DND-41 (cell line): ENCODE measurements around the gene P2RX2.
A peak's percentile ranks its signal among the peaks of the same experiment; 100 is the strongest.

Experiments used
- ATAC-seq: fragments of 200-7000 bp; cut with Tn5 transposase; 3 replicates; pipeline ENCODE4 v1.9.1; 2021; ENCODE audit warnings: low read depth; ENCODE audit not compliant: insufficient read depth
- DNase-seq: peaks from one replicate; pipeline ENCODE4 v3.0.0-alpha.2; 2020
- H2AFZ ChIP-seq: 2 replicates; pipeline ENCODE4 v1.6.0; 2012; ENCODE audit warnings: low read depth, low read length
- H3K27ac ChIP-seq: 2 replicates; pipeline ENCODE4 v1.5.1; 2012; ENCODE audit warnings: low read length, inconsistent platforms
- H3K27me3 ChIP-seq: fragments of 200-600 bp; sonication (generic); 2 replicates; pipeline ENCODE4 v1.6.0; 2012; ENCODE audit warnings: low read length, mild to moderate bottlenecking, inconsistent platforms; ENCODE audit not compliant: insufficient read depth, poor library complexity
- H3K36me3 ChIP-seq: 2 replicates; pipeline ENCODE4 v1.5.1; 2012; ENCODE audit warnings: low read length, inconsistent platforms; ENCODE audit not compliant: insufficient read depth
- H3K4me1 ChIP-seq: 2 replicates; pipeline ENCODE4 v1.5.1; 2012; ENCODE audit warnings: mild to moderate bottlenecking, low read length; ENCODE audit not compliant: insufficient read depth
- H3K4me2 ChIP-seq: 2 replicates; pipeline ENCODE4 v1.6.0; 2012; ENCODE audit warnings: mild to moderate bottlenecking, moderate library complexity, low read length, inconsistent platforms; ENCODE audit not compliant: insufficient read depth
- H3K4me3 ChIP-seq, 2 experiments: fragments of 200-600 bp in 1 of 2; shearing (Covaris generic) in 1 of 2; 2 replicates each; pipeline ENCODE4 v1.5.1; 2012 to 2016; ENCODE audit warnings: inconsistent platforms in 2 of 2, low read length in 2 of 2, mild to moderate bottlenecking in 2 of 2, low read depth in 1 of 2, moderate library complexity in 1 of 2
- H3K79me2 ChIP-seq: 2 replicates; pipeline ENCODE4 v1.6.0; 2012; ENCODE audit warnings: low read length, inconsistent platforms; ENCODE audit not compliant: insufficient read depth
- H3K9ac ChIP-seq: 2 replicates; pipeline ENCODE4 v1.6.0; 2012; ENCODE audit warnings: low read depth, mild to moderate bottlenecking, inconsistent platforms, low read length, moderate library complexity
- H3K9me3 ChIP-seq: 2 replicates; pipeline ENCODE4 v1.5.1; 2012; ENCODE audit warnings: low read length, moderate library complexity, mild to moderate bottlenecking, inconsistent platforms; ENCODE audit not compliant: insufficient read depth, severe bottlenecking
- H4K20me1 ChIP-seq: 2 replicates; pipeline ENCODE4 v1.6.0; 2012; ENCODE audit warnings: low read length; ENCODE audit not compliant: insufficient read depth
- EZH2 ChIP-seq: IDR thresholded peaks from 3 replicates; pipeline ENCODE4 v1.6.1; 2012; ENCODE audit warnings: borderline replicate concordance, low read depth, mild to moderate bottlenecking, moderate library complexity, low read length, inconsistent platforms; ENCODE audit not compliant: severe bottlenecking
- TF ChIP-seq, protein P1 (sequence below): IDR thresholded peaks from 2 replicates; pipeline ENCODE4 v1.5.1; 2012; ENCODE audit warnings: borderline replicate concordance, low read length, moderate library complexity, mild to moderate bottlenecking; ENCODE audit not compliant: poor library complexity, severe bottlenecking; ENCODE audit errors: extremely low read depth

P2RX2 gene

DNA sequence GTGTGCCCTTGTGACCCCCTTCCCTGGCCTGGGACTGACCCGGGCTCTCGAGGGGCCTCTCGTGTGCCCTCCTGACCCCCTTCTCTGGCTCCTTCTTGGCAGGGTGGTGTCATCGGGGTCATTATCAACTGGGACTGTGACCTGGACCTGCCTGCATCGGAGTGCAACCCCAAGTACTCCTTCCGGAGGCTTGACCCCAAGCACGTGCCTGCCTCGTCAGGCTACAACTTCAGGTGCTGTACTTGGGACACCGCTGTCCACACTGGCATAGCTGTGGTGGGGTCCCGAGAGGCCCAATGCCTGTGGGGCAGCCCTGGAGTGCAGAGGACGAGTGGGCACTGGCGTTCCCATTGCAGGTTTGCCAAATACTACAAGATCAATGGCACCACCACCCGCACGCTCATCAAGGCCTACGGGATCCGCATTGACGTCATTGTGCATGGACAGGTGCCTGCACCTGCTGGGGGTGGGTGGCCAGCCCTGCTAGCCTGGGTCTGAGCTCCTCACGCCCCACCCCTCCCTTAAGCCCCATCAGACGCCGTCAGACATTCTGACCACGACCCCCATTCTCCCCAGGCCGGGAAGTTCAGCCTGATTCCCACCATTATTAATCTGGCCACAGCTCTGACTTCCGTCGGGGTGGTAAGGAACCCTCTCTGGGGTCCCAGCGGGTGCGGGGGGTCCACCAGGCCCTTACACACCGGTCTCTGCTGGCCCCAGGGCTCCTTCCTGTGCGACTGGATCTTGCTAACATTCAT is 2.5 kb downstream of the P2RX2 start:
- H4K20me1 ChIP-seq: peaks cover 15% of the 10 kb centered on the region
- H3K27ac ChIP-seq: no peak overlapping the region
- H3K36me3 ChIP-seq: peaks cover 33% of the 10 kb centered on the region
- ATAC-seq (peak; percentile 7; the same call in 2 of the 3 replicates), DNase-seq (no peak)
- no peak overlapping the region for H3K9ac ChIP-seq
- H3K79me2 ChIP-seq: no peaks in the 10 kb centered on the region
- H2AFZ ChIP-seq: no peak overlapping the region
- H3K4me2 ChIP-seq: no peak overlapping the region
- no peaks in the 10 kb centered on the region for H3K27me3 ChIP-seq
- peaks cover 13% of the 10 kb centered on the region for H3K9me3 ChIP-seq
- TF ChIP-seq, protein P1, sequence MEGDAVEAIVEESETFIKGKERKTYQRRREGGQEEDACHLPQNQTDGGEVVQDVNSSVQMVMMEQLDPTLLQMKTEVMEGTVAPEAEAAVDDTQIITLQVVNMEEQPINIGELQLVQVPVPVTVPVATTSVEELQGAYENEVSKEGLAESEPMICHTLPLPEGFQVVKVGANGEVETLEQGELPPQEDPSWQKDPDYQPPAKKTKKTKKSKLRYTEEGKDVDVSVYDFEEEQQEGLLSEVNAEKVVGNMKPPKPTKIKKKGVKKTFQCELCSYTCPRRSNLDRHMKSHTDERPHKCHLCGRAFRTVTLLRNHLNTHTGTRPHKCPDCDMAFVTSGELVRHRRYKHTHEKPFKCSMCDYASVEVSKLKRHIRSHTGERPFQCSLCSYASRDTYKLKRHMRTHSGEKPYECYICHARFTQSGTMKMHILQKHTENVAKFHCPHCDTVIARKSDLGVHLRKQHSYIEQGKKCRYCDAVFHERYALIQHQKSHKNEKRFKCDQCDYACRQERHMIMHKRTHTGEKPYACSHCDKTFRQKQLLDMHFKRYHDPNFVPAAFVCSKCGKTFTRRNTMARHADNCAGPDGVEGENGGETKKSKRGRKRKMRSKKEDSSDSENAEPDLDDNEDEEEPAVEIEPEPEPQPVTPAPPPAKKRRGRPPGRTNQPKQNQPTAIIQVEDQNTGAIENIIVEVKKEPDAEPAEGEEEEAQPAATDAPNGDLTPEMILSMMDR: no peak
- TF ChIP-seq EZH2: no peak
- no peaks in the 10 kb centered on the region for H3K4me1 ChIP-seq
- H3K4me3 ChIP-seq: no peak overlapping the region

GRCh38 chr12:132621657-132622435 is 3.3 kb downstream of the P2RX2 start:
- DNase-seq: no peak
- Histone ChIP-seq H3K4me1 (no peaks in the 10 kb centered on the region), H3K27ac (no peak overlapping the region), H3K79me2 (no peaks in the 10 kb centered on the region), H3K9me3 (peaks cover 10% of the 10 kb centered on the region), H3K4me2 (no peak overlapping the region), H3K27me3 (no peaks in the 10 kb centered on the region), H2AFZ (no peak overlapping the region), H3K4me3 (no peak overlapping the region), H3K36me3 (peaks cover 40% of the 10 kb centered on the region), H4K20me1 (peaks cover 15% of the 10 kb centered on the region), H3K9ac (no peak overlapping the region)
- TF ChIP-seq, protein P1: no peak
- no peak for TF ChIP-seq EZH2
- peak; percentile 18; the same call in 2 of the 3 replicates for ATAC-seq

- no peak for TF ChIP-seq EZH2
- TF ChIP-seq, protein P1: no peak
- H3K27ac ChIP-seq: no peak overlapping the region
- H3K36me3 ChIP-seq: peaks cover 47% of the 10 kb centered on the region
- 0 out of 3 replicates have a peak, but pooled peaks have one; percentile 10 for ATAC-seq
- H4K20me1 ChIP-seq: peaks cover 15% of the 10 kb centered on the region
- no peak overlapping the region for H3K4me3 ChIP-seq
- no peaks in the 10 kb centered on the region for H3K27me3 ChIP-seq
- H3K79me2 ChIP-seq: no peaks in the 10 kb centered on the region
- no peaks in the 10 kb centered on the region for H3K4me1 ChIP-seq
- no peak overlapping the region for H3K9ac ChIP-seq
- H3K4me2 ChIP-seq: no peak overlapping the region
- H2AFZ ChIP-seq: no peak overlapping the region
- DNase-seq: peak; percentile 32
- peaks cover 3% of the 10 kb centered on the region for H3K9me3 ChIP-seq
These were observed 4.0 kb downstream of the P2RX2 start for GRCh38 chr12:132622437-132623071.
